Natural killer cell (primary cell): ENCODE data around the gene VSTM2B. TPM values are rescaled to one million over a fixed set of nuclear protein-coding genes. Genes with fewer than 3 reads are reported as not detected.
A peak's percentile ranks its signal among the peaks of the same experiment; 100 is the strongest.

ENCODE experiments used
- ATAC-seq, 3 donors: fragments of 150-1000 bp in 2 of 3; fragments of 200-7000 bp in 1 of 3; cut with Tn5 transposase; 1 replicate in 1 of 3; 2 replicates in 2 of 3; pipeline ENCODE4 v1.10.0; 2021; ENCODE audit warnings: mild to moderate bottlenecking in 2 of 3, moderate library complexity in 2 of 3
- DNase-seq, 2 donors: peaks; one replicate each; pipeline versions ENCODE4 v3.0.0 to v3.0.0-alpha.2; 2013 to 2021; ENCODE audit warnings: mixed read lengths in 1 of 2
- H3K27ac ChIP-seq: one replicate; pipeline ENCODE4 v1.5.1; 2013; ENCODE audit warnings: mild to moderate bottlenecking, low read length
- H3K27me3 ChIP-seq: one replicate; pipeline ENCODE4 v1.6.1; 2013; ENCODE audit warnings: low read length; ENCODE audit not compliant: control insufficient read depth, insufficient read depth
- H3K36me3 ChIP-seq: one replicate; pipeline ENCODE4 v1.6.1; 2013; ENCODE audit warnings: low read length; ENCODE audit not compliant: control insufficient read depth, insufficient read depth
- H3K4me1 ChIP-seq: one replicate; pipeline ENCODE4 v1.6.1; 2013; ENCODE audit warnings: low read length; ENCODE audit not compliant: control insufficient read depth, insufficient read depth
- H3K4me3 ChIP-seq: one replicate; pipeline ENCODE4 v1.5.1; 2013; ENCODE audit warnings: low read length
- H3K9me3 ChIP-seq: one replicate; pipeline ENCODE4 v1.6.1; 2013; ENCODE audit warnings: low read length; ENCODE audit not compliant: control insufficient read depth, insufficient read depth
- H3K27ac Mint-ChIP-seq, 2 donors: one replicate each; pipeline ENCODE4 v1.8.0; 2022; ENCODE audit warnings: mild to moderate bottlenecking in 2 of 2, mixed read lengths in 2 of 2, moderate library complexity in 1 of 2
- H3K27me3 Mint-ChIP-seq, 2 donors: one replicate each; pipeline ENCODE4 v1.8.0; 2022; ENCODE audit warnings: low read depth in 2 of 2, mixed read lengths in 2 of 2
- H3K36me3 Mint-ChIP-seq: one replicate; pipeline ENCODE4 v1.8.0; 2022; ENCODE audit warnings: mixed read lengths
- H3K4me1 Mint-ChIP-seq, 2 donors: one replicate each; pipeline ENCODE4 v1.8.0; 2022; ENCODE audit warnings: mixed read lengths in 2 of 2
- H3K4me3 Mint-ChIP-seq: one replicate; pipeline ENCODE4 v1.8.0; 2022; ENCODE audit warnings: mild to moderate bottlenecking, moderate library complexity, mixed read lengths
- H3K9me3 Mint-ChIP-seq, 2 donors: one replicate each; pipeline ENCODE4 v1.8.0; 2022; ENCODE audit warnings: mixed read lengths in 2 of 2
- WGBS: methylation state at CpG from one replicate; pipeline ENCODE4 v1.1.7; 2013; ENCODE audit warnings: missing lambda C conversion rate; ENCODE audit not compliant: insufficient coverage; 5-methylcytosine and 5-hydroxymethylcytosine counted together
- intact Hi-C: fragments of 100-400 bp; cut with micrococcal nuclease; formaldehyde crosslinking; loops from one replicate; pipeline ENCODE4 v1.14.2; 2022
- total RNA-seq, 4 donors: library from RNA; stranded (reverse); fragments of 120-200 nt in 1 of 4; gene quantifications; one replicate each; pipeline versions ENCODE4 v1.2.3 to v1.2.4, GENCODE V29; 2013 to 2022
- TF ChIP-seq, protein P1 (sequence below): fragments of 200-600 bp; IDR thresholded peaks from one replicate; pipeline ENCODE4 v1.8.0; 2022; ENCODE audit warnings: antibody characterized with exemption

VSTM2B gene
- total RNA-seq, 3 donors from 2014 or later (not counting 1 experiment from before 2014, with no cell fraction given): not detected

- no peak overlapping the region for H3K27ac ChIP-seq
- intact Hi-C loops: no loop called here
- Mint-ChIP-seq H3K4me1 (peaks cover 10 to 32% of the 10 kb centered on the region in 2 donors), H3K27me3 (peaks cover 53 to 56% of the 10 kb centered on the region in 2 donors), H3K4me3 (peak overlapping the region; percentile 57), H3K36me3 (no peaks in the 10 kb centered on the region), H3K9me3 (no peaks in the 10 kb centered on the region), H3K27ac (no peak overlapping the region)
- ATAC-seq (peak; percentile 51 to 86 (median 84)), DNase-seq (peak; percentile 40 to 66)
- H3K4me3 ChIP-seq: no peak overlapping the region
- TF ChIP-seq, protein P1, sequence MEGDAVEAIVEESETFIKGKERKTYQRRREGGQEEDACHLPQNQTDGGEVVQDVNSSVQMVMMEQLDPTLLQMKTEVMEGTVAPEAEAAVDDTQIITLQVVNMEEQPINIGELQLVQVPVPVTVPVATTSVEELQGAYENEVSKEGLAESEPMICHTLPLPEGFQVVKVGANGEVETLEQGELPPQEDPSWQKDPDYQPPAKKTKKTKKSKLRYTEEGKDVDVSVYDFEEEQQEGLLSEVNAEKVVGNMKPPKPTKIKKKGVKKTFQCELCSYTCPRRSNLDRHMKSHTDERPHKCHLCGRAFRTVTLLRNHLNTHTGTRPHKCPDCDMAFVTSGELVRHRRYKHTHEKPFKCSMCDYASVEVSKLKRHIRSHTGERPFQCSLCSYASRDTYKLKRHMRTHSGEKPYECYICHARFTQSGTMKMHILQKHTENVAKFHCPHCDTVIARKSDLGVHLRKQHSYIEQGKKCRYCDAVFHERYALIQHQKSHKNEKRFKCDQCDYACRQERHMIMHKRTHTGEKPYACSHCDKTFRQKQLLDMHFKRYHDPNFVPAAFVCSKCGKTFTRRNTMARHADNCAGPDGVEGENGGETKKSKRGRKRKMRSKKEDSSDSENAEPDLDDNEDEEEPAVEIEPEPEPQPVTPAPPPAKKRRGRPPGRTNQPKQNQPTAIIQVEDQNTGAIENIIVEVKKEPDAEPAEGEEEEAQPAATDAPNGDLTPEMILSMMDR: peak; percentile 41
- H3K36me3 ChIP-seq: no peaks in the 10 kb centered on the region
- under 1% methylated on average over 57 of the region's 57 CpGs for WGBS
- no peaks in the 10 kb centered on the region for H3K9me3 ChIP-seq
- peaks cover 27% of the 10 kb centered on the region for H3K27me3 ChIP-seq
- peaks cover 30% of the 10 kb centered on the region for H3K4me1 ChIP-seq
These were observed 2.7 kb downstream of the VSTM2B start for GRCh38 chr19:29528350-29528945.

- intact Hi-C loops: no loop called here
- H3K27me3 ChIP-seq: peaks cover 24% of the 10 kb centered on the region
- no peaks in the 10 kb centered on the region for H3K9me3 Mint-ChIP-seq
- H3K36me3 Mint-ChIP-seq: no peaks in the 10 kb centered on the region
- H3K27ac ChIP-seq: no peak overlapping the region
- peaks cover 53 to 55% of the 10 kb centered on the region in 2 donors for H3K27me3 Mint-ChIP-seq
- H3K4me3 Mint-ChIP-seq: no peak overlapping the region
- 5% methylated on average over 39 of the region's 39 CpGs for WGBS
- no peaks in the 10 kb centered on the region for H3K9me3 ChIP-seq
- DNase-seq (no peak), ATAC-seq (no peak)
- no peak overlapping the region for H3K4me3 ChIP-seq
- H3K36me3 ChIP-seq: no peaks in the 10 kb centered on the region
- peaks cover 30% of the 10 kb centered on the region for H3K4me1 ChIP-seq
- TF ChIP-seq, protein P1: no peak
- H3K4me1 Mint-ChIP-seq: peaks cover 10 to 32% of the 10 kb centered on the region in 2 donors
- no peak overlapping the region for H3K27ac Mint-ChIP-seq
These were observed 3.3 kb downstream of the VSTM2B start for GRCh38 chr19:29528946-29529645.

DNA sequence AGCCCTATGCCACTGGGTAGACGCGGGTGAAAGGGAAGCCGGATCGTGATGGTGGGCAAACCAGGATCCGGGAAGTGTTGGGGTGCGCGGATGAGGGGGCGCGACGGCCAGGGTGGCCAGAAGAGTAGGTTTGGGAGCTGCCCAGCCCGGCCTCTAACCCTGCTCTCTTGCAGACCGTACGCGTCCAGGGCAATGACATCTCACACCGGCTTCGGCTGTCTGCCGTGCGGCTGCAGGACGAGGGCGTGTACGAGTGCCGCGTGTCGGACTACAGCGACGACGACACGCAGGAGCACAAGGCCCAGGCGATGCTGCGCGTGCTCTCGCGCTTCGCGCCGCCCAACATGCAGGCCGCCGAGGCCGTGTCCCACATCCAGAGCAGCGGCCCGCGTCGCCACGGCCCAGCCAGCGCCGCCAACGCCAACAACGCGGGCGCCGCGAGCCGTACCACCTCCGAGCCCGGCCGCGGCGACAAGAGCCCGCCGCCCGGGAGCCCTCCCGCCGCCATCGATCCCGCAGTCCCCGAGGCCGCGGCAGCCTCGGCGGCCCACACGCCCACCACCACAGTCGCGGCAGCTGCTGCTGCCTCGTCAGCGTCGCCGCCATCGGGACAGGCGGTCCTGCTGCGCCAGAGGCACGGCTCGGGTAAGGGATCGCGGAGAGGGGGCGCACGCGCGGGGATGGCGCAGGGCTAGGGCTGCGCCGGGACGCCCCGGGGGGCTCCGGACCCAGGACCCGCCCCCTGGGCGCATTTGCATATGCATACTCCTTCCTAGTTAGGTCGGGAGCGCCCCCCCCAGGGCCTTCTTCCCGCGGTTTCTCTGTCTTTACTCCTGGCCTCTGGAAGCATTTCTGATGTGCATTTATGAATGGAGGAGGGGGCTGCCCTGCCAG is 4.1 kb downstream of the VSTM2B start:
- Mint-ChIP-seq H3K36me3 (no peaks in the 10 kb centered on the region), H3K9me3 (no peaks in the 10 kb centered on the region), H3K27me3 (peaks cover 52 to 53% of the 10 kb centered on the region in 2 donors), H3K4me1 (peaks cover 10 to 28% of the 10 kb centered on the region in 2 donors), H3K4me3 (no peak overlapping the region), H3K27ac (no peak overlapping the region)
- Histone ChIP-seq H3K4me1 (peaks cover 30% of the 10 kb centered on the region), H3K4me3 (no peak overlapping the region), H3K9me3 (no peaks in the 10 kb centered on the region), H3K27me3 (peaks cover 20% of the 10 kb centered on the region), H3K36me3 (no peaks in the 10 kb centered on the region), H3K27ac (no peak overlapping the region)
- WGBS: 10% methylated on average over 100 of the region's 100 CpGs
- intact Hi-C loops: no loop called here
- ATAC-seq: no peak
- TF ChIP-seq, protein P1: no peak
- no peak for DNase-seq
